DLD1 (cell line): ENCODE measurements around the gene FBXW11.
"Not testable (repeated sequence)": the region's sequence is repeated elsewhere in the genome, so short reads cannot be mapped to it uniquely, and the experiment has no call there.

Experiments
- in situ Hi-C: cut with HindIII; loops from 2 replicates; pipeline ENCODE4 v1.10.0; 2017; ENCODE audit warnings: low sequenced_read_pairs

The FBXW11 gene

GRCh38 chr5:171956314-171956713, 50.1 kb downstream of the FBXW11 start:
- in situ Hi-C loops: no loop called here

GRCh38 chr5:171955761-171956160, 50.7 kb downstream of the FBXW11 start:
- in situ Hi-C loops: no loop called here

GRCh38 chr5:171954721-171955120, 51.7 kb downstream of the FBXW11 start:
- in situ Hi-C loops: no loop called here

- in situ Hi-C loops: no loop called here
Measured at GRCh38 chr5:171953860-171954701, 52.4 kb downstream of the FBXW11 start.

- in situ Hi-C loops: no loop called here
Measured at GRCh38 chr5:171952021-171952420, 54.4 kb downstream of the FBXW11 start.

- in situ Hi-C loops: no loop called here
Measured at GRCh38 chr5:171951218-171951617, 55.2 kb downstream of the FBXW11 start.

- in situ Hi-C loops: no loop called here
Measured at GRCh38 chr5:171946000-171946781, 60.2 kb downstream of the FBXW11 start.

- in situ Hi-C loops: no loop called here
Measured at GRCh38 chr5:171945476-171945875, 61.0 kb downstream of the FBXW11 start.

- in situ Hi-C loops: no loop called here
Measured at GRCh38 chr5:171945066-171945465, 61.4 kb downstream of the FBXW11 start.

- in situ Hi-C loops: not testable (repeated sequence)
Measured at GRCh38 chr5:171942112-171942516, 64.3 kb downstream of the FBXW11 start.

- in situ Hi-C loops: not testable (repeated sequence)
Measured at GRCh38 chr5:171941675-171942074, 64.8 kb downstream of the FBXW11 start.

- in situ Hi-C loops: not testable (repeated sequence)
Measured at GRCh38 chr5:171941275-171941674, 65.2 kb downstream of the FBXW11 start.

- in situ Hi-C loops: no loop called here
Measured at GRCh38 chr5:171939951-171940350, 66.5 kb downstream of the FBXW11 start.

- in situ Hi-C loops: no loop called here
Measured at GRCh38 chr5:171938358-171938757, 68.1 kb downstream of the FBXW11 start.

GRCh38 chr5:171937351-171937750, 69.1 kb downstream of the FBXW11 start:
- in situ Hi-C loops: no loop called here

- in situ Hi-C loops: no loop called here
Measured at GRCh38 chr5:171934586-171934985, 71.9 kb downstream of the FBXW11 start.

GRCh38 chr5:171931163-171931562, 75.3 kb downstream of the FBXW11 start:
- in situ Hi-C loops: no loop called here

- in situ Hi-C loops: no loop called here
Measured at GRCh38 chr5:171927345-171927941, 79.0 kb downstream of the FBXW11 start.

- in situ Hi-C loops: no loop called here
Measured at GRCh38 chr5:171926311-171926710, 80.1 kb downstream of the FBXW11 start.

- in situ Hi-C loops: no loop called here
Measured at GRCh38 chr5:171924493-171925122, 81.8 kb downstream of the FBXW11 start.

- in situ Hi-C loops: no loop called here
Measured at GRCh38 chr5:171920765-171921391, 85.6 kb downstream of the FBXW11 start.
